D721Med (cell line): ENCODE measurements around the gene SLC25A45.
A peak's percentile ranks its signal among the peaks of the same experiment; 100 is the strongest.

Experiments used
- DNase-seq: peaks from one replicate; pipeline ENCODE4 v3.0.0; 2011; ENCODE audit warnings: low spot score; ENCODE audit not compliant: insufficient read length
- FAIRE-seq: peaks from 2 replicates; lab custom pipeline; 2011; peaks lifted over from hg19 to GRCh38; lab: Jason Lieb, UNC
- CTCF ChIP-seq: IDR thresholded peaks from 2 replicates; pipeline ENCODE4 v1.5.1; 2012; ENCODE audit warnings: mild to moderate bottlenecking, control low read depth; ENCODE audit not compliant: insufficient read depth; ENCODE audit errors: missing control alignments

Gene SLC25A45

DNA sequence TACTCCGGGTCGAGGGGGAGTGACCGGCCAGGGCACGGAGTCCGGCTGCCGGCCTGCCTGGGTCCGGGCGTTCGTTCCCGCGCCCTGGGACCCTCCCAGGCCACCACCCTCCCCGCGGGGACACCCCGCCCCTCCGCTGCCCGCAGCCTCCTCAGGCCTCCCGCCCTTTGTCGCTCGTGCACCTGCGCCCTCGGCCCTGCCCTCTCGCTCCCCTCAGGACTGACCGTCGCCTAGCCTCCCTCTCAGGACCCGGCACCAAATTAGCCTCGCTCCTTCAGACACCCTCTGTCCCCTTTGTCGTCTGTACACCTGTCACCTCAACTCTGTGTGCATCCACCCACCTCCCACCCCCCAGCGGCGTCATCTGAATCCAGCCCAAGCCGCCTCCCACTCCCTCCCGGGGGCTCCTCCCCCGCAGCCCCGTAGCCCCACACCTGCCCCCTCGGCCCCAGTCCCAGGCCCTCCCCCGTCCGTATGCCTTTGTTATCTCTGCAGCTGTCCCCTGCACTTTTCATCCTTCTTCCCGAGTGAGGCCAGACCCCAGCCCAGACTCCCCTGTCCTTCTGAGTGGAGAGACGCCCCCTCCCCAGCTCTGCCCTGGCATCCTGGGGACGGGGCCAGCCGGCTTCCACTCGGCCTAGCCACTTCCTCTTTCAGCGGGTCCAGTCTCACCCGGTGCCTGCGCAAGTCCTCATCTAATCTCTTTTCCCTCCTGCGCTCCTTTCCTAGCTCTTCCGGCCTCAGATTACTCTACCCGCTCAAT, 27.3 kb downstream of the SLC25A45 start:
- FAIRE-seq, result no peak
- no peak for TF ChIP-seq CTCF
- DNase-seq, result peak; percentile 68

GRCh38 chr11:65354265-65355012, 28.0 kb downstream of the SLC25A45 start, which contains the start of gene TIGD3:
TIGD3 (plus strand) TSS chr11:65354751; CDS start chr11:65355809, 1,058 bp downstream.
- no peak for FAIRE-seq
- TF ChIP-seq CTCF, result no peak

GRCh38 chr11:65353900-65354264, 28.6 kb downstream of the SLC25A45 start:
- TF ChIP-seq CTCF, result no peak
- no peak for FAIRE-seq
- DNase-seq, result no peak

More at GRCh38 chr11:65354265-65355012, 28.0 kb downstream of the SLC25A45 start, which contains the start of gene TIGD3:
- peak; percentile 99 for DNase-seq

DNA sequence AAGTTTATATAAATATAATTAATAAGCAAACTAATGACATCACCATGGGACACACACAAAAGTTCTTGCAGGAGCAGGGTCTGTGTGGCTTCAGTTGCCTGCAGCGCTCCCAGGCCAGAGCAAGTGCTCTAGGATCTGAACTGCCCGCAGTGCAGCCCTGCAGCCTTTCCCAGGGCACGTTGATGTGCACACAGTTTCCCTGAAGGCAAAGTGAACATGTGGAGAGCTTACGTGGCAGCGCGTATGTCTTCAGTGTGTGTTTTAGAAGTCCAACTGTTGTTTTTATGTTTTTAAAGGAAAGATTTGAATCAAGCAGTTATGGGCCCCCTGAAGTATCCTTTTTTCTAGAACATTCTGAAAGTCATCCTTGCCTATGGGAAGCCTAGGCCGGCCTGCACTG, 29.1 kb downstream of the SLC25A45 start:
- FAIRE-seq (no peak), DNase-seq (no peak)
- TF ChIP-seq CTCF, result no peak

GRCh38 chr11:65352783-65353182, 29.7 kb downstream of the SLC25A45 start:
- FAIRE-seq (no peak), DNase-seq (no peak)
- peak; percentile 9 for TF ChIP-seq CTCF

DNA sequence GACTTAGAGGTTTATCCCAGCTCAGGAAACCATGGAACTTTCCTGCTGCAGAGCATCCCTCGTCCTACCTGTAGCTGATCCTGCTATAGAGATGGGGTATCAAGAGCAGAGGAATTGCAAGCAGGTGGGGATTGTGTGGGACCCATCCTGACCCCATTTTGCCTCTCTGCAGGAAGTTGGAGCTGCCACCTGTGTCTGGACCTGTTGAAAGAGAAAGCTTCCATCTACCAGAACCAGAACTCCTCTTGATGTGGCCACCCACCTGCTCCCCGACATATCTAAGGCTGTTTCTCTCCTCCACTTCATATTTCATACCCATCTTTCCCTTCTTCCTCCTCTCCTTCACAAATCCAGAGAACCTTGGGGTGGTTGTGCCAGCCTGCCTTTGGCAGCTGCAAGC, 30.9 kb downstream of the SLC25A45 start:
- FAIRE-seq (no peak), DNase-seq (no peak)
- TF ChIP-seq CTCF, result no peak

DNA sequence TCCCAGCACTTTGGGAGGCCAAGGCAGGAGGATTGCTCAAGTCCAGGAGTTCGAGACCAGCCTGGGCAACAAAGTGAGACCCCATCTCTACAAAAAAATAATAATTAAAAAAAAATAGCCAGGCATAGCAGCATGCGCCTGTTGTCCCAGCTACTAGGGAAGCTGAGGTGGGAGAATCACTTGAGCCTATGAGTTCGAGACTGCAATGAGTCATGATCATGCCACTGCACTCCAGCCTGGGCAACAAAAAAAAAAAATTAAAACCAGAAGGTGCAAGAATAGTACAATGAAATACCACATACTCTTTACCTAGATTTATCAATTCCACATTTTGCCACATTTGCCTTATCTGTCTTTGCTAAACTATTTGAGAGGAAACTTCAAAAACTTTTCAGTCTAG, 40.6 kb downstream of the SLC25A45 start:
- FAIRE-seq, result no peak

More for the DNA sequence above, 40.6 kb downstream of the SLC25A45 start:
- DNase-seq, result no peak
- TF ChIP-seq CTCF, result no peak
